ENCODE measurements around the gene CCDC102A. TPM values are rescaled to one million over a fixed set of nuclear protein-coding genes. Genes with fewer than 3 reads are reported as not detected.

Gene CCDC102A
- total and polyA plus RNA-seq, 9 of the 15 experiments (the other 6 are each of a cell fraction or from before 2014, with no cell fraction given), result 0.03 to 4.9 (median 1.4) TPM

DNA sequence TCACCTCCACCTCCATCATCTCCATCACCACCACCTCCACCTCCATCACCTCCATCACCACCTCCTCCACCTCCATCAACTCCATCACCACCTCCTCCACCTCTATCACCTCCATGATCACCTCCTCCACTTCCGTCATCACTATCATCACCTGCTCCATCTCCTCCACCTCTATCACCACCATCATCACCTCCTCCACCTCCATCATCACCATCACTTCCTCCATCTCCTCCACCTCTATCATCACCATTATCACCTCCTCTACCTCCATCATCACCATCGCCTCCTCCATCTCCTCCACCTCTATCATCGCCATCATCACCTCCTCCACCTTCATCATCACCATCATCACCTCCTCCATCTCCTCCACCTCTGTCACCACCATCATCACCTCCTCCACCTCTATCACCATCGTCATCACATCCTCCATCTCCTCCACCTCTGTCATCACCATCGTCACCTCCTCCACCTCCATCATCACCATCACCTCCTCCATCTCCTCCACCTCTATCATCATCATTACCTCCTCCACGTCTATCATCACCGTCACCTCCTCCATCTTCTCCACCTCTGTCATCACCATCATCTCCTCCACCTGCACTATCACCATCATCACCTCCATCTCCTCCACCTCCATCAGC lies 33.1 kb upstream of the CCDC102A start:
- in situ Hi-C loops (cut with MboI), result no loop called here
- CTCF ChIA-PET (ENCODE audit: low intra/inter-chr PET ratio), result no interaction called here

More for the DNA sequence above, 33.1 kb upstream of the CCDC102A start:
- no peaks in the 10 kb centered on the region for H3K9me3 ChIP-seq (replicated peaks; ENCODE audit: control insufficient read depth, insufficient read depth, low read depth, low read length)
- no peak overlapping the region for H3K4me3 ChIP-seq
- intact Hi-C loops (cut with micrococcal nuclease), result no loop called here
- peaks cover 0 to 3% of the 10 kb centered on the region in 2 experiments; a peak in 1 of 5 replicates for H3K4me1 ChIP-seq (replicated peaks in 1 of 2; ENCODE audit: control insufficient read depth in 2 of 2, insufficient read depth in 2 of 2, low read length in 2 of 2)
- no peaks in the 10 kb centered on the region; the same call in 1 of the 2 replicates for H4K20me1 ChIP-seq (replicated peaks; ENCODE audit: control insufficient read depth, insufficient read depth, low read length)
- no peak overlapping the region for H3K27ac ChIP-seq (ENCODE audit: extremely low read depth, low read depth, low read length)
- no peak overlapping the region for H3K4me2 ChIP-seq (ENCODE audit: insufficient read depth, low read length)
- FAIRE-seq (no peak), ATAC-seq (no peak), DNase-seq (ENCODE audit: extremely low read depth in 1 of 4, low spot score in 3 of 4) (no peak)
- H3K36me3 ChIP-seq (ENCODE audit: control insufficient read depth, insufficient read depth, low read length), result no peaks in the 10 kb centered on the region
- no peaks in the 10 kb centered on the region for H3K79me2 ChIP-seq (ENCODE audit: control insufficient read depth, insufficient read depth, low read length)
- TF ChIP-seq SMARCC2 (IDR thresholded peaks at IDR 0.05; ENCODE audit: low read depth) (no peak), YBX1 (IDR thresholded peaks at IDR 0.05) (0 out of 2 replicates have a peak, but pooled peaks have one; percentile 3), KDM1A (IDR thresholded peaks at IDR 0.05) (0 out of 4 replicates have a peak, but pooled peaks of 1 of the 2 experiments have one; percentile 12), THRB (CRISPR knock-in tag; conservative IDR thresholded peaks at IDR 0.05) (no peak), ZNF780A (CRISPR knock-in tag; IDR thresholded peaks at IDR 0.05) (no peak), STAT5A (IDR thresholded peaks at IDR 0.05; ENCODE audit: borderline replicate concordance, low read length) (no peak), GTF2E2 (tag; IDR thresholded peaks at IDR 0.05) (no peak)
- no peak overlapping the region for H3K9ac ChIP-seq (ENCODE audit: insufficient read depth in 1 of 2, low read depth in 2 of 2, low read length in 2 of 2)
- WGBS (ENCODE audit: insufficient coverage, low coverage, missing lambda C conversion rate), result 32% methylated on average over 7 of the region's 7 CpGs
- POLR2A ChIA-PET, result no interaction called here
- peaks cover 5 to 58% of the 10 kb centered on the region in 2 experiments; a peak in 4 of 5 replicates for H3K27me3 ChIP-seq (ENCODE audit: control insufficient read depth in 2 of 2, insufficient read depth in 2 of 2, low read length in 2 of 2)
- H3K9me1 ChIP-seq (ENCODE audit: control insufficient read depth, insufficient read depth, low read length), result no peaks in the 10 kb centered on the region
- BruUV-seq (replicated peaks), result no TSS peak
- no peak overlapping the region for H2AFZ ChIP-seq (ENCODE audit: low read depth, low read length)

Data from K562 (cell line).